ENCODE data around the gene SCAMP3. TPM values are rescaled to one million over a fixed set of nuclear protein-coding genes. Genes with fewer than 3 reads are reported as not detected.
A peak's percentile ranks its signal among the peaks of the same experiment; 100 is the strongest.
"Not testable (repeated sequence)": the region's sequence is repeated elsewhere in the genome, so short reads cannot be mapped to it uniquely, and the experiment has no call there.

SCAMP3 gene
- total RNA-seq, 1 donor from 2014 or later = 68.3 TPM

- Mint-ChIP-seq H3K27ac (ENCODE audit: unreplicated experiment) (peak overlapping the region; percentile 88), H3K36me3 (ENCODE audit: low read depth) (peaks cover 9% of the 10 kb centered on the region), H3K27me3 (ENCODE audit: low read depth) (no peaks in the 10 kb centered on the region), H3K4me1 (ENCODE audit: low read depth) (peaks cover 38% of the 10 kb centered on the region), H3K9me3 (ENCODE audit: low read depth) (no peaks in the 10 kb centered on the region), H3K4me3 (ENCODE audit: unreplicated experiment) (peak overlapping the region; percentile 90)
- no peak for TF ChIP-seq CTCF (IDR thresholded peaks at IDR 0.05)
- no peak for DNase-seq (ENCODE audit: low spot score)
Measured at GRCh38 chr1:155242805-155243358, 19.3 kb downstream of the SCAMP3 start.

- no peak for TF ChIP-seq CTCF (IDR thresholded peaks at IDR 0.05)
- H3K27me3 Mint-ChIP-seq (ENCODE audit: low read depth) = no peaks in the 10 kb centered on the region
- DNase-seq (ENCODE audit: low spot score) = no peak
- H3K4me3 Mint-ChIP-seq (ENCODE audit: unreplicated experiment) = no peak overlapping the region
- H3K36me3 Mint-ChIP-seq (ENCODE audit: low read depth) = peaks cover 11% of the 10 kb centered on the region
- H3K27ac Mint-ChIP-seq (ENCODE audit: unreplicated experiment) = peak overlapping the region; percentile 90
- H3K4me1 Mint-ChIP-seq (ENCODE audit: low read depth) = peaks cover 38% of the 10 kb centered on the region
- no peaks in the 10 kb centered on the region for H3K9me3 Mint-ChIP-seq (ENCODE audit: low read depth)
Measured at GRCh38 chr1:155241841-155242264, 20.3 kb downstream of the SCAMP3 start.

- peaks cover 12% of the 10 kb centered on the region for H3K36me3 Mint-ChIP-seq (ENCODE audit: low read depth)
- H3K4me3 Mint-ChIP-seq (ENCODE audit: unreplicated experiment) = peak overlapping the region; percentile 77
- H3K27ac Mint-ChIP-seq (ENCODE audit: unreplicated experiment) = peak overlapping the region; percentile 90
- no peaks in the 10 kb centered on the region for H3K9me3 Mint-ChIP-seq (ENCODE audit: low read depth)
- no peak for TF ChIP-seq CTCF (IDR thresholded peaks at IDR 0.05)
- no peaks in the 10 kb centered on the region for H3K27me3 Mint-ChIP-seq (ENCODE audit: low read depth)
- no peak for DNase-seq (ENCODE audit: low spot score)
- peaks cover 38% of the 10 kb centered on the region for H3K4me1 Mint-ChIP-seq (ENCODE audit: low read depth)
Measured at GRCh38 chr1:155241069-155241679, 21.0 kb downstream of the SCAMP3 start.

- TF ChIP-seq CTCF (IDR thresholded peaks at IDR 0.05) = no peak
Measured at GRCh38 chr1:155236451-155236850, 25.7 kb downstream of the SCAMP3 start.

GRCh38 chr1:155235375-155235774, 26.8 kb downstream of the SCAMP3 start:
- H3K4me3 Mint-ChIP-seq (ENCODE audit: unreplicated experiment) = not testable (repeated sequence)
- H3K4me1 Mint-ChIP-seq (ENCODE audit: low read depth) = peaks cover 32% of the 10 kb centered on the region

More at GRCh38 chr1:155236451-155236850, 25.7 kb downstream of the SCAMP3 start:
- H3K4me3 Mint-ChIP-seq (ENCODE audit: unreplicated experiment) = no peak overlapping the region
- peaks cover 32% of the 10 kb centered on the region for H3K4me1 Mint-ChIP-seq (ENCODE audit: low read depth)
- peaks cover 17% of the 10 kb centered on the region for H3K36me3 Mint-ChIP-seq (ENCODE audit: low read depth)
- no peaks in the 10 kb centered on the region for H3K27me3 Mint-ChIP-seq (ENCODE audit: low read depth)
- no peaks in the 10 kb centered on the region for H3K9me3 Mint-ChIP-seq (ENCODE audit: low read depth)
- no peak for DNase-seq (ENCODE audit: low spot score)
- H3K27ac Mint-ChIP-seq (ENCODE audit: unreplicated experiment) = no peak overlapping the region

GRCh38 chr1:155233502-155233901, 28.7 kb downstream of the SCAMP3 start:
- H3K27ac Mint-ChIP-seq (ENCODE audit: unreplicated experiment); H3K4me3 Mint-ChIP-seq (ENCODE audit: unreplicated experiment); H3K27me3 Mint-ChIP-seq (ENCODE audit: low read depth); DNase-seq (ENCODE audit: low spot score); H3K9me3 Mint-ChIP-seq (ENCODE audit: low read depth): not testable (repeated sequence)
- Mint-ChIP-seq H3K36me3 (ENCODE audit: low read depth) (peaks cover 15% of the 10 kb centered on the region), H3K4me1 (ENCODE audit: low read depth) (peaks cover 34% of the 10 kb centered on the region)

More at GRCh38 chr1:155235375-155235774, 26.8 kb downstream of the SCAMP3 start:
- H3K27me3 Mint-ChIP-seq (ENCODE audit: low read depth); DNase-seq (ENCODE audit: low spot score); H3K9me3 Mint-ChIP-seq (ENCODE audit: low read depth); H3K27ac Mint-ChIP-seq (ENCODE audit: unreplicated experiment): not testable (repeated sequence)
- peaks cover 17% of the 10 kb centered on the region for H3K36me3 Mint-ChIP-seq (ENCODE audit: low read depth)

GRCh38 chr1:155232001-155232978, 29.9 kb downstream of the SCAMP3 start:
- not testable (repeated sequence) for H3K27me3 Mint-ChIP-seq (ENCODE audit: low read depth); H3K9me3 Mint-ChIP-seq (ENCODE audit: low read depth); DNase-seq (ENCODE audit: low spot score)
- Mint-ChIP-seq H3K36me3 (ENCODE audit: low read depth) (peaks cover 10% of the 10 kb centered on the region), H3K4me3 (ENCODE audit: unreplicated experiment) (peak overlapping the region; percentile 42), H3K27ac (ENCODE audit: unreplicated experiment) (peak overlapping the region; percentile 96), H3K4me1 (ENCODE audit: low read depth) (peaks cover 39% of the 10 kb centered on the region)

GRCh38 chr1:155231302-155231701, 30.9 kb downstream of the SCAMP3 start:
- H3K27ac Mint-ChIP-seq (ENCODE audit: unreplicated experiment) = peak overlapping the region; percentile 96
- H3K36me3 Mint-ChIP-seq (ENCODE audit: low read depth) = not testable (repeated sequence)

More at GRCh38 chr1:155231302-155231701, 30.9 kb downstream of the SCAMP3 start:
- not testable (repeated sequence) for H3K9me3 Mint-ChIP-seq (ENCODE audit: low read depth); DNase-seq (ENCODE audit: low spot score); H3K27me3 Mint-ChIP-seq (ENCODE audit: low read depth)
- Mint-ChIP-seq H3K4me1 (ENCODE audit: low read depth) (peaks cover 45% of the 10 kb centered on the region), H3K4me3 (ENCODE audit: unreplicated experiment) (peak overlapping the region; percentile 30)
